GM19438 (cell line): ENCODE data around the gene ECHDC3.

Source experiments
- ATAC-seq: cut with Tn5 transposase; IDR thresholded peaks from one replicate; pipeline ENCODE4 v1.9.1; 2021; ENCODE audit warnings: low read depth; ENCODE audit not compliant: unreplicated experiment

Gene ECHDC3

GRCh38 chr10:11775412-11775811, 33.2 kb downstream of the ECHDC3 start:
- ATAC-seq: no peak

GRCh38 chr10:11776080-11776479, 33.9 kb downstream of the ECHDC3 start:
- ATAC-seq: no peak

GRCh38 chr10:11781114-11781513, 38.9 kb downstream of the ECHDC3 start:
- no peak for ATAC-seq

- no peak for ATAC-seq
Measured at GRCh38 chr10:11782793-11783557, 40.8 kb downstream of the ECHDC3 start.

- ATAC-seq: no peak
Measured at GRCh38 chr10:11783558-11783865, 41.3 kb downstream of the ECHDC3 start.

GRCh38 chr10:11787374-11787773, 45.2 kb downstream of the ECHDC3 start:
- no peak for ATAC-seq

- no peak for ATAC-seq
Measured at GRCh38 chr10:11787846-11788245, 45.7 kb downstream of the ECHDC3 start.

GRCh38 chr10:11789306-11789705, 47.1 kb downstream of the ECHDC3 start:
- no peak for ATAC-seq

- no peak for ATAC-seq
Measured at GRCh38 chr10:11789956-11790355, 47.8 kb downstream of the ECHDC3 start.

GRCh38 chr10:11793762-11794479, 51.7 kb downstream of the ECHDC3 start:
- no peak for ATAC-seq

GRCh38 chr10:11794566-11794965, 52.4 kb downstream of the ECHDC3 start:
- ATAC-seq: no peak

- ATAC-seq: no peak
Measured at GRCh38 chr10:11795101-11795920, 53.1 kb downstream of the ECHDC3 start.

GRCh38 chr10:11796474-11796873, 54.3 kb downstream of the ECHDC3 start:
- ATAC-seq: no peak

- ATAC-seq: no peak
Measured at GRCh38 chr10:11797281-11797680, 55.1 kb downstream of the ECHDC3 start.

GRCh38 chr10:11797847-11798633, 55.9 kb downstream of the ECHDC3 start:
- no peak for ATAC-seq

- no peak for ATAC-seq
Measured at GRCh38 chr10:11798845-11799735, 56.9 kb downstream of the ECHDC3 start.

GRCh38 chr10:11799736-11800080, 57.5 kb downstream of the ECHDC3 start:
- no peak for ATAC-seq

- no peak for ATAC-seq
Measured at GRCh38 chr10:11804336-11804735, 62.2 kb downstream of the ECHDC3 start.

GRCh38 chr10:11805792-11806191, 63.6 kb downstream of the ECHDC3 start:
- ATAC-seq: no peak

GRCh38 chr10:11806706-11807105, 64.5 kb downstream of the ECHDC3 start:
- ATAC-seq: no peak
